GM08714 (cell line): ENCODE data around the gene CYP2S1.
"Not testable (repeated sequence)": the region's sequence is repeated elsewhere in the genome, so short reads cannot be mapped to it uniquely, and the experiment has no call there.

Source experiments
- H3K4me3 ChIP-seq: fragments of 200-500 bp; sonication (Bioruptor generic); 2 replicates; pipeline ENCODE4 v1.5.1; 2014; ENCODE audit warnings: mild to moderate bottlenecking, low read length, inconsistent platforms
- ZNF274 ChIP-seq: IDR thresholded peaks from 2 replicates; pipeline ENCODE4 v1.6.1; 2012; ENCODE audit warnings: mild to moderate bottlenecking, low read depth, low read length

The CYP2S1 gene

GRCh38 chr19:41228486-41228885 is 35.5 kb downstream of the CYP2S1 start:
- no peak overlapping the region for H3K4me3 ChIP-seq
- no peak for TF ChIP-seq ZNF274

GRCh38 chr19:41229338-41229737 is 36.3 kb downstream of the CYP2S1 start:
- H3K4me3 ChIP-seq, result not testable (repeated sequence)

- TF ChIP-seq ZNF274, result no peak
Measured at GRCh38 chr19:41230067-41230857, 37.2 kb downstream of the CYP2S1 start.

GRCh38 chr19:41232686-41233085 is 39.7 kb downstream of the CYP2S1 start:
- no peak overlapping the region for H3K4me3 ChIP-seq
- no peak for TF ChIP-seq ZNF274

More at GRCh38 chr19:41230067-41230857, 37.2 kb downstream of the CYP2S1 start:
- H3K4me3 ChIP-seq, result no peak overlapping the region

- no peak for TF ChIP-seq ZNF274
- H3K4me3 ChIP-seq, result no peak overlapping the region
Measured at GRCh38 chr19:41233748-41234240, 40.8 kb downstream of the CYP2S1 start.

GRCh38 chr19:41234512-41235168 is 41.6 kb downstream of the CYP2S1 start:
- no peak for TF ChIP-seq ZNF274
- H3K4me3 ChIP-seq, result no peak overlapping the region

GRCh38 chr19:41235480-41235879 is 42.5 kb downstream of the CYP2S1 start:
- H3K4me3 ChIP-seq, result no peak overlapping the region
- no peak for TF ChIP-seq ZNF274

- no peak overlapping the region for H3K4me3 ChIP-seq
- TF ChIP-seq ZNF274, result no peak
Measured at GRCh38 chr19:41238244-41238643, 45.2 kb downstream of the CYP2S1 start.

- no peak for TF ChIP-seq ZNF274
- H3K4me3 ChIP-seq, result no peak overlapping the region
Measured at GRCh38 chr19:41239363-41239762, 46.3 kb downstream of the CYP2S1 start.

- no peak for TF ChIP-seq ZNF274
- no peak overlapping the region for H3K4me3 ChIP-seq
Measured at GRCh38 chr19:41239961-41240574, 47.0 kb downstream of the CYP2S1 start.

GRCh38 chr19:41241859-41242258 is 48.8 kb downstream of the CYP2S1 start:
- no peak for TF ChIP-seq ZNF274

GRCh38 chr19:41244117-41244516 is 51.1 kb downstream of the CYP2S1 start:
- TF ChIP-seq ZNF274, result no peak

More at GRCh38 chr19:41241859-41242258, 48.8 kb downstream of the CYP2S1 start:
- no peak overlapping the region for H3K4me3 ChIP-seq

GRCh38 chr19:41245843-41246242 is 52.8 kb downstream of the CYP2S1 start:
- no peak for TF ChIP-seq ZNF274
- H3K4me3 ChIP-seq, result no peak overlapping the region

More at GRCh38 chr19:41244117-41244516, 51.1 kb downstream of the CYP2S1 start:
- no peak overlapping the region for H3K4me3 ChIP-seq

- no peak overlapping the region for H3K4me3 ChIP-seq
- TF ChIP-seq ZNF274, result no peak
Measured at GRCh38 chr19:41248895-41249294, 55.9 kb downstream of the CYP2S1 start.
